Naive thymus-derived CD4-positive, alpha-beta T cell (primary cell): Measurements from ENCODE around the gene TPM2. TPM values are rescaled to one million over a fixed set of nuclear protein-coding genes. Genes with fewer than 3 reads are reported as not detected.

Experiments
- ATAC-seq: fragments of 150-1000 bp; cut with Tn5 transposase; 2 replicates; pipeline ENCODE4 v1.10.0; 2021; ENCODE audit warnings: mild to moderate bottlenecking, moderate library complexity
- CTCF ChIA-PET: fragments of 350-600 bp; sonication (Branson Sonifier 250); formaldehyde crosslinking; loops from one replicate; lab custom pipeline; 2021; ENCODE audit warnings: antibody characterized with exemption; lab: Charles Lee
- POLR2A ChIA-PET: fragments of 350-600 bp; sonication (Branson Sonifier 250); formaldehyde crosslinking; loops from one replicate; lab custom pipeline; 2021; ENCODE audit warnings: antibody characterized with exemption, inconsistent platforms; lab: Charles Lee
- DNase-seq, 9 donors: peaks; one replicate each; pipeline versions ENCODE4 v3.0.0 to v3.0.0-alpha.2; 2020 to 2022; ENCODE audit warnings: mixed read lengths in 1 of 9
- H3K27ac ChIP-seq: one replicate; pipeline ENCODE4 v1.7.0; 2013; ENCODE audit warnings: mild to moderate bottlenecking, low read depth, low read length, moderate library complexity
- H3K27me3 ChIP-seq, 2 donors: one replicate each; pipeline ENCODE4 v1.7.0; 2013; ENCODE audit warnings: low read length in 2 of 2, mild to moderate bottlenecking in 2 of 2, moderate library complexity in 2 of 2; ENCODE audit not compliant: control insufficient read depth in 2 of 2, insufficient read depth in 2 of 2
- H3K36me3 ChIP-seq, 3 experiments: 1 replicate in 2 of 3; 2 replicates in 1 of 3; pipeline ENCODE4 v1.7.0; 2013; ENCODE audit warnings: low read length in 3 of 3, mild to moderate bottlenecking in 3 of 3, moderate library complexity in 1 of 3; ENCODE audit not compliant: insufficient read depth in 3 of 3, control insufficient read depth in 2 of 3
- H3K4me1 ChIP-seq, 2 donors: one replicate each; pipeline ENCODE4 v1.7.0; 2013; ENCODE audit warnings: low read length in 2 of 2, mild to moderate bottlenecking in 2 of 2, moderate library complexity in 1 of 2; ENCODE audit not compliant: control insufficient read depth in 2 of 2, insufficient read depth in 2 of 2
- H3K4me3 ChIP-seq: 2 replicates; pipeline ENCODE4 v1.7.0; 2013; ENCODE audit warnings: mild to moderate bottlenecking, low read length
- H3K9me3 ChIP-seq, 3 experiments: 1 replicate in 2 of 3; 2 replicates in 1 of 3; pipeline ENCODE4 v1.7.0; 2013; ENCODE audit warnings: low read length in 3 of 3; ENCODE audit not compliant: control insufficient read depth in 2 of 3
- H3K27ac Mint-ChIP-seq, 9 donors: one replicate each; pipeline ENCODE4 v1.8.0; 2020 to 2022; ENCODE audit warnings: mixed read lengths in 9 of 9, mild to moderate bottlenecking in 8 of 9, moderate library complexity in 5 of 9, inconsistent platforms in 2 of 9
- H3K27me3 Mint-ChIP-seq, 5 donors: one replicate each; pipeline ENCODE4 v1.8.0; 2021 to 2022; ENCODE audit warnings: mixed read lengths in 5 of 5, mild to moderate bottlenecking in 1 of 5
- H3K36me3 Mint-ChIP-seq, 5 donors: one replicate each; pipeline ENCODE4 v1.8.0; 2020 to 2022; ENCODE audit warnings: mixed read lengths in 5 of 5, mild to moderate bottlenecking in 3 of 5, inconsistent platforms in 1 of 5
- H3K4me1 Mint-ChIP-seq, 7 donors: one replicate each; pipeline ENCODE4 v1.8.0; 2020 to 2022; ENCODE audit warnings: mixed read lengths in 7 of 7, mild to moderate bottlenecking in 3 of 7, inconsistent platforms in 1 of 7
- H3K4me3 Mint-ChIP-seq, 10 donors: one replicate each; pipeline ENCODE4 v1.8.0; 2020 to 2022; ENCODE audit warnings: mild to moderate bottlenecking in 10 of 10, mixed read lengths in 10 of 10, moderate library complexity in 6 of 10, inconsistent platforms in 2 of 10
- H3K9me3 Mint-ChIP-seq, 11 donors: one replicate each; pipeline ENCODE4 v1.8.0; 2020 to 2022; ENCODE audit warnings: mixed read lengths in 11 of 11, mild to moderate bottlenecking in 4 of 11, inconsistent platforms in 1 of 11, moderate library complexity in 1 of 11
- intact Hi-C, 2 donors: fragments of 100-400 bp; cut with micrococcal nuclease; formaldehyde crosslinking; loops; one replicate each; pipeline ENCODE4 v1.15.1; 2023
- polyA plus RNA-seq, 2 donors: library from polyadenylated mRNA; unstranded; fragments of 300-500 nt; fragmentation: Illumina TruSeq; gene quantifications; one replicate each; pipeline ENCODE4 v1.2.3, GENCODE V29; 2021
- total RNA-seq, 6 experiments: library from RNA in 5 of 6; stranded (reverse) in 5 of 6; gene quantifications; 1 replicate in 5 of 6; 2 replicates in 1 of 6; pipeline ENCODE4 v1.2.3 and lab custom pipeline; 2021 to 2026

The TPM2 gene
- total RNA-seq (100 to 1,000 TPM in 2 of 5 experiments, 10 to 100 TPM in 3; 15.0 to 136 (median 47.6) TPM), polyA plus RNA-seq (under 1 TPM in 1 of 2 donors, not detected in 1; 0.87 TPM), total RNA-seq (lab: John Stamatoyannopoulos, UW) (57.5 reads per million, percentile 74 among the genes with 10 or more reads in this experiment)

DNA sequence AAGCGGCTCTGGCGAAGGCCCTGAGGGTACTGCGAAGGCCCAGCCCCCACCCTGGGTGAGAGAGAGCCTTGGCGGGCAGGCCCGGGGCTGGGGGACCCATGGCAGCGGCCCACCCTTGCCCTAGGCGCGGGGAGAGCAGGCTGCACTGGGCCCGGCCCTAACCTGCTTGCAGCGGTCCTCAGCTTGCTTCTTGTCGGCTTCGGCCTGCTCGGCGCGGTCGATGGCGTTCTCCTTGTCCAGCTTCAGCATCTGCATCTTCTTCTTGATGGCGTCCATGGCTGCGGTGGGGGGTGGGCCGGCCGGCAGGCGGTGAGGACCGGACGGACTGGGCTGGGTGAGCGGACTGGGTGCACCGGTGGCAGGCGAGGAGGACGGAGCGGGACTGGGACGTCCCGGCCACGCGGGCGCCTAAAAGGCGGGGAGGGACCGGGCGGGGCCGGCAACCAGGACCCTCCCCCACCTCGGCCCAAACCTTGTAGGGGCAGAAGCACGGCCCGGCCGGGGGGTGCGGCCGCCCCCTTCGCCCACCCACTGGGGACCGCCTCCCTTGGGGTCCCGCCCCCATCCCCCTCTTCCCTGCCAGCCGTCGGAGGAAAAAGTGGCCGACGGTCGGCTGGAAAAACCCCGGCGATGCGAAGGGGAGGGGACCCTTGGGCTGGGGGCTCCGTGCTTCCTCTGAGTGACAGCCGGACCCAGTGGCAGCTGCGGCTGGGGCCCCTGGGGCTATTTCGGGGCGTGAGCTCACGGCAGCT lies at the start of gene TPM2:
Gene TPM2 (minus strand): TSS at position 384 of the 752 bp plus-strand sequence. CDS start 108 bp downstream, at position 276.
- peaks cover 0 to 7% (median 0%) of the 10 kb centered on the region in 3 experiments for H3K36me3 ChIP-seq
- no peaks in the 10 kb centered on the region for H3K9me3 Mint-ChIP-seq
- H3K9me3 ChIP-seq: no peaks in the 10 kb centered on the region
- ChIA-PET CTCF (interaction anchor here (5.4 kb wide), 1 partner anchor 31 kb away, joined by 29 read pairs; the partner anchor contains the start of genes CCDC107 and RMRP), POLR2A (interaction anchor here (0.5 to 2.8 kb wide), 9 partner anchors 15 to 85 kb away, joined by 3 to 13 read pairs (median 4); partner anchors contain the start of genes CCDC107, RMRP and SIT1)
- H3K4me1 Mint-ChIP-seq: peaks cover 16 to 31% (median 25%) of the 10 kb centered on the region in 7 donors
- intact Hi-C loops: loop anchor here (1.0 to 2.0 kb wide), 3 partner anchors 13 to 73 kb away; no protein-coding TSS in a partner anchor
- peak within 1 kb of the TSS; percentile 70 for H3K27ac ChIP-seq
- H3K27me3 Mint-ChIP-seq: no peaks in the 10 kb centered on the region
- peaks cover 0 to 5% of the 10 kb centered on the region in 2 donors for H3K4me1 ChIP-seq
- peak within 1 kb of the TSS; percentile 80 to 94 (median 88) for H3K4me3 Mint-ChIP-seq
- peaks cover 0 to 1% (median 0%) of the 10 kb centered on the region in 5 donors for H3K36me3 Mint-ChIP-seq
- peak within 1 kb of the TSS; percentile 16 to 95 (median 77) for H3K27ac Mint-ChIP-seq
- DNase-seq: no peak
- H3K4me3 ChIP-seq: peak within 1 kb of the TSS; percentile 65
- H3K27me3 ChIP-seq: no peaks in the 10 kb centered on the region
- no peak for ATAC-seq

DNA sequence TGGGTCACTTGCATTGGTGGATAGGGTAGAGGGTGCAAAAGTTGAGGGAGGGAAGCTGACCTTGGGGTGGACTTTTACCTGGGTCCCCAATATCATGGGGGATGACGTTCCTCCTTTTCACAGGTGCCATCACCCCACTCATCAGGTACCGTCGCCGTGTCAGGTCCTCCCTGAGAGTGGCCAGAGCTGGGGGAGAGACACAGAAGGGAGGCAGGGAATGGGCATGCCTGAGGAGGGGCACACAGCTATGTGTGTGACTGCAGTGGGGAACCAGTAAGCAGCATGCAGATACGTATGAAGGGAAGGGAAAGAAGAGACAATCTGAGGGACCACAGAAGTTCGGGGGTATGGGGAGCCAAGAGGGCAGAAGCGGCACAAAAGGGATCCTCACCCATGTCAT lies 49.2 kb upstream of the TPM2 start:
- ChIA-PET CTCF (interaction anchor here (0.6 to 5.6 kb wide), 5 partner anchors 9 to 227 kb away, joined by 3 to 61 read pairs (median 3); partner anchors contain the start of genes GBA2 and RGP1), POLR2A (interaction anchor here (0.8 to 1.6 kb wide), 3 partner anchors 10 to 15 kb away, joined by 3 to 5 read pairs (median 4); partner anchors contain the start of genes GBA2, MSMP and RGP1)
- Mint-ChIP-seq H3K27ac (peak overlapping the region in 1 of 9 donors; percentile 36), H3K9me3 (peaks cover 0 to 2% (median 0%) of the 10 kb centered on the region in 11 donors), H3K27me3 (no peaks in the 10 kb centered on the region), H3K36me3 (peaks cover 7 to 27% (median 21%) of the 10 kb centered on the region in 5 donors), H3K4me1 (peaks cover 22 to 44% (median 26%) of the 10 kb centered on the region in 7 donors), H3K4me3 (no peak overlapping the region)
- Histone ChIP-seq H3K27me3 (no peaks in the 10 kb centered on the region), H3K4me3 (no peak overlapping the region), H3K27ac (no peak overlapping the region), H3K4me1 (peaks cover 6 to 8% of the 10 kb centered on the region in 2 donors), H3K36me3 (peaks cover 5 to 82% (median 8%) of the 10 kb centered on the region in 3 experiments), H3K9me3 (no peaks in the 10 kb centered on the region)
- ATAC-seq (no peak), DNase-seq (no peak)
- intact Hi-C loops: loop anchor here in 1 of 2 donors (10.0 kb wide), 2 partner anchors 254 to 1074 kb away; partner anchors contain the start of gene CCL27

DNA sequence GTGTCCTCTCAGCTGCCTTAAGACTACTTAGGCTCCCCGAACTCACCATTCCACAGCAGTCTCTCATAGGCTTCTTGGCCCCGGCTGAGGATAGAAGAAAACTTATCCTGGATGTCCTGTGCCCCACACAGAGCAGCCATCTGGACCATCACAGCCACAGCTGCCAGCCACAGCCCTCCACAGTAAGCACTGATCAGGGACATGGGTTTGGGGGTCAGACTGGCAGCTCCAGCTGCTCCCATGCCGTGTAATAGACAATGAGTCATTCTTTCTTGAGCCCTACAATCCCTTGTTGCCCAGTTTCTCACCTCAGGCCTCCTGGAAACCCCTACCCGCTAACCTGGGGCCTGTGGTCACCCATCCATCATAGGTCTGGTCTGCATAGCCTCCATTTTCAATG lies 48.5 kb upstream of the TPM2 start:
- H3K9me3 ChIP-seq: no peaks in the 10 kb centered on the region
- H3K9me3 Mint-ChIP-seq: peaks cover 0 to 2% (median 0%) of the 10 kb centered on the region in 11 donors
- H3K36me3 Mint-ChIP-seq: peaks cover 2 to 20% (median 17%) of the 10 kb centered on the region in 5 donors
- POLR2A ChIA-PET: interaction anchor here (1.6 kb wide), 1 partner anchor 10 kb away, joined by 5 read pairs; the partner anchor contains the start of genes GBA2 and RGP1
- no peaks in the 10 kb centered on the region for H3K27me3 ChIP-seq
- H3K4me3 ChIP-seq: no peak overlapping the region
- ATAC-seq (no peak), DNase-seq (no peak)
- peaks cover 20 to 41% (median 30%) of the 10 kb centered on the region in 7 donors for H3K4me1 Mint-ChIP-seq
- intact Hi-C loops: loop anchor here in 1 of 2 donors (10.0 kb wide), 2 partner anchors 253 to 1073 kb away; partner anchors contain the start of gene CCL27
- H3K27ac ChIP-seq: no peak overlapping the region
- CTCF ChIA-PET: interaction anchor here (1.0 to 5.6 kb wide), 5 partner anchors 9 to 88 kb away, joined by 3 to 61 read pairs (median 3); partner anchors contain the start of genes GBA2 and RGP1
- H3K4me1 ChIP-seq: peaks cover 13 to 15% of the 10 kb centered on the region in 2 donors
- H3K36me3 ChIP-seq: peaks cover 5 to 74% (median 8%) of the 10 kb centered on the region in 3 experiments
- peak overlapping the region in 1 of 9 donors; percentile 11 for H3K27ac Mint-ChIP-seq
- H3K4me3 Mint-ChIP-seq: no peak overlapping the region
- H3K27me3 Mint-ChIP-seq: no peaks in the 10 kb centered on the region

- no peak overlapping the region for H3K4me3 ChIP-seq
- H3K27ac Mint-ChIP-seq: peak overlapping the region in 1 of 9 donors; percentile 55
- no peak overlapping the region for H3K4me3 Mint-ChIP-seq
- ChIA-PET POLR2A (interaction anchor here (2.3 to 7.2 kb wide), 3 partner anchors 12 to 89 kb away, joined by 8 to 89 read pairs (median 24); partner anchors contain the start of genes GBA2, RGP1 and SIT1), CTCF (interaction anchor here (0.9 to 5.6 kb wide), 6 partner anchors 11 to 145 kb away, joined by 3 to 61 read pairs (median 4); partner anchors contain the start of genes GBA2 and RGP1)
- H3K36me3 ChIP-seq: peaks cover 5 to 68% (median 8%) of the 10 kb centered on the region in 3 experiments
- peaks cover 20 to 41% (median 28%) of the 10 kb centered on the region in 7 donors for H3K4me1 Mint-ChIP-seq
- no peak overlapping the region for H3K27ac ChIP-seq
- no peak for ATAC-seq
- H3K9me3 Mint-ChIP-seq: peaks cover 0 to 2% (median 0%) of the 10 kb centered on the region in 11 donors
- H3K4me1 ChIP-seq: peaks cover 18 to 21% of the 10 kb centered on the region in 2 donors
- peaks cover 0 to 20% (median 13%) of the 10 kb centered on the region in 5 donors for H3K36me3 Mint-ChIP-seq
- no peaks in the 10 kb centered on the region for H3K9me3 ChIP-seq
- intact Hi-C loops: loop anchor here in 1 of 2 donors (10.0 kb wide), 2 partner anchors 252 to 1072 kb away; partner anchors contain the start of gene CCL27
- no peak for DNase-seq
- no peaks in the 10 kb centered on the region for H3K27me3 Mint-ChIP-seq
- no peaks in the 10 kb centered on the region for H3K27me3 ChIP-seq
These were observed 47.4 kb upstream of the TPM2 start for GRCh38 chr9:35737143-35737542.

- POLR2A ChIA-PET: interaction anchor here (0.6 to 7.2 kb wide), 6 partner anchors 10 to 88 kb away, joined by 3 to 89 read pairs (median 6); partner anchors contain the start of genes GBA2, RGP1 and SIT1
- no peak overlapping the region for H3K27ac ChIP-seq
- H3K9me3 ChIP-seq: no peaks in the 10 kb centered on the region
- peaks cover 5 to 60% (median 8%) of the 10 kb centered on the region in 3 experiments for H3K36me3 ChIP-seq
- CTCF ChIA-PET: interaction anchor here (0.6 to 5.6 kb wide), 15 partner anchors 11 to 146 kb away, joined by 3 to 61 read pairs (median 4); partner anchors contain the start of genes GBA2 and RGP1
- Mint-ChIP-seq H3K27me3 (no peaks in the 10 kb centered on the region), H3K36me3 (peaks cover 0 to 20% (median 14%) of the 10 kb centered on the region in 5 donors), H3K4me3 (peak overlapping the region in 1 of 10 donors; percentile 56), H3K4me1 (peaks cover 17 to 34% (median 22%) of the 10 kb centered on the region in 7 donors), H3K9me3 (peaks cover 0 to 2% (median 0%) of the 10 kb centered on the region in 11 donors), H3K27ac (peak overlapping the region in 6 of 9 donors; percentile 1 to 81 (median 29))
- intact Hi-C loops: loop anchor here (1.0 to 10.0 kb wide), 8 partner anchors 12 to 1071 kb away; partner anchors contain the start of genes CCL27 (in 1 of the 2), GBA2 (in 1 of the 2) and RGP1 (in 1 of the 2)
- DNase-seq (peak; percentile 27 to 75 (median 73)), ATAC-seq (peak; percentile 28)
- no peak overlapping the region for H3K4me3 ChIP-seq
- no peaks in the 10 kb centered on the region for H3K27me3 ChIP-seq
- H3K4me1 ChIP-seq: peaks cover 18 to 22% of the 10 kb centered on the region in 2 donors
These were observed 46.5 kb upstream of the TPM2 start for GRCh38 chr9:35736201-35736633.
